Measurements from ENCODE around the gene COMMD1.
A peak's percentile ranks its signal among the peaks of the same experiment; 100 is the strongest.

The COMMD1 gene

DNA sequence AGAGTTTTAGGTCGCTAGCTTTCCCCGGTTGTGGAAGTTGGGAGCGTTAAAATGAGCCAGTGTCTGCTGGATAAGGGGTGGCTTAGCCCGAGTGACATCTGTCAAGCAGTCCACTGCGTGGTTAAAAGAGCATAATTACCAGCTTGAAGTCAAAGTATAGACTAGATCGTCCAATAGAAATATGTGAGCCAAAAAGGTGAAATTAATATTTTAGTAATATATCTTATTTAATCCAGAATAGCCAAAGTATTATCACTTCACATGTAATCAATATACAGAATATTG lies 654 bp downstream of the COMMD1 start:
- Histone ChIP-seq H3K4me3 (ENCODE audit: insufficient read depth, low read length, poor library complexity, severe bottlenecking) (peak overlapping the region; percentile 75), H2AFZ (ENCODE audit: low read depth, low read length, severe bottlenecking) (peak overlapping the region; percentile 97), H3F3A (ENCODE audit: insufficient read depth) (0 out of 2 replicates have a peak, but pooled peaks cover 3% of the 10 kb centered on the region), H4K20me1 (ENCODE audit: low read depth, low read length) (no peaks in the 10 kb centered on the region), H3K27ac (ENCODE audit: low read depth, low read length) (no peak overlapping the region), H3K27me3 (ENCODE audit: low read length) (no peaks in the 10 kb centered on the region), H3K79me2 (ENCODE audit: insufficient read depth, low read length) (0 out of 2 replicates have a peak, but pooled peaks cover 5% of the 10 kb centered on the region), H3K36me3 (ENCODE audit: low read length) (no peaks in the 10 kb centered on the region), H3K9me2 (replicated peaks; ENCODE audit: insufficient read depth, low read length) (no peaks in the 10 kb centered on the region), H3K9me3 (ENCODE audit: insufficient read depth, low read length) (no peaks in the 10 kb centered on the region), H3K4me2 (ENCODE audit: low read depth, low read length, poor library complexity, severe bottlenecking) (peak overlapping the region; percentile 77), H3K9ac (ENCODE audit: low read length) (peak overlapping the region; percentile 65)
- TF ChIP-seq EZH2phosphoT487 (conservative IDR thresholded peaks at IDR 0.05; ENCODE audit: low read length), result no peak
- TF ChIP-seq, protein P1, sequence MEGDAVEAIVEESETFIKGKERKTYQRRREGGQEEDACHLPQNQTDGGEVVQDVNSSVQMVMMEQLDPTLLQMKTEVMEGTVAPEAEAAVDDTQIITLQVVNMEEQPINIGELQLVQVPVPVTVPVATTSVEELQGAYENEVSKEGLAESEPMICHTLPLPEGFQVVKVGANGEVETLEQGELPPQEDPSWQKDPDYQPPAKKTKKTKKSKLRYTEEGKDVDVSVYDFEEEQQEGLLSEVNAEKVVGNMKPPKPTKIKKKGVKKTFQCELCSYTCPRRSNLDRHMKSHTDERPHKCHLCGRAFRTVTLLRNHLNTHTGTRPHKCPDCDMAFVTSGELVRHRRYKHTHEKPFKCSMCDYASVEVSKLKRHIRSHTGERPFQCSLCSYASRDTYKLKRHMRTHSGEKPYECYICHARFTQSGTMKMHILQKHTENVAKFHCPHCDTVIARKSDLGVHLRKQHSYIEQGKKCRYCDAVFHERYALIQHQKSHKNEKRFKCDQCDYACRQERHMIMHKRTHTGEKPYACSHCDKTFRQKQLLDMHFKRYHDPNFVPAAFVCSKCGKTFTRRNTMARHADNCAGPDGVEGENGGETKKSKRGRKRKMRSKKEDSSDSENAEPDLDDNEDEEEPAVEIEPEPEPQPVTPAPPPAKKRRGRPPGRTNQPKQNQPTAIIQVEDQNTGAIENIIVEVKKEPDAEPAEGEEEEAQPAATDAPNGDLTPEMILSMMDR (IDR thresholded peaks at IDR 0.05; ENCODE audit: insufficient read depth, low read length, poor library complexity, severe bottlenecking), result no peak

DNA sequence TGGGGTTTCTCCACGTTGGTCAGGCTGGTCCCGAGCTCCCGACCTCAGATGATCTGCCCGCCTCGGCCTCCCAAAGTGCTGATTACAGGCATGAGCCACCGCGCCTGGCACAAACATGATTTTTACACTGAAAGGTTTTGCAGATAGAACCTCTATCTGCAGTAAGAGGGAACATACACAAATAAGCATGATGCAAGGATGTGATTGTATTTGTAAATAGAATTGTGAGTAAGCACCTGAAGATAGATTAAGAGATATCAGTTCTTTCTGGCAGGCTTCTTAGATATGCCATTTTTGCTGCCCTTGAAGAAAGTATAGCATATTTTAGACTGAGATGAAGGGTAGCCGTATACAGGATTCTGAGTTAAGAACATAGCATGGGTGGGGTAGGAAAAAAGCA lies 3.6 kb downstream of the COMMD1 start:
- Histone ChIP-seq H2AFZ (ENCODE audit: low read depth, low read length, severe bottlenecking) (no peak overlapping the region), H3K27ac (ENCODE audit: low read depth, low read length) (no peak overlapping the region), H3K27me3 (ENCODE audit: low read length) (no peaks in the 10 kb centered on the region), H3K4me3 (ENCODE audit: insufficient read depth, low read length, poor library complexity, severe bottlenecking) (no peak overlapping the region), H3K9ac (ENCODE audit: low read length) (no peak overlapping the region), H3K9me3 (ENCODE audit: insufficient read depth, low read length) (no peaks in the 10 kb centered on the region), H3K9me2 (replicated peaks; ENCODE audit: insufficient read depth, low read length) (no peaks in the 10 kb centered on the region), H3K4me2 (ENCODE audit: low read depth, low read length, poor library complexity, severe bottlenecking) (no peak overlapping the region), H3K36me3 (ENCODE audit: low read length) (no peaks in the 10 kb centered on the region), H3F3A (ENCODE audit: insufficient read depth) (0 out of 2 replicates have a peak, but pooled peaks cover 3% of the 10 kb centered on the region), H4K20me1 (ENCODE audit: low read depth, low read length) (no peaks in the 10 kb centered on the region), H3K79me2 (ENCODE audit: insufficient read depth, low read length) (0 out of 2 replicates have a peak, but pooled peaks cover 5% of the 10 kb centered on the region)
- TF ChIP-seq EZH2phosphoT487 (conservative IDR thresholded peaks at IDR 0.05; ENCODE audit: low read length), result no peak
- TF ChIP-seq, protein P1 (IDR thresholded peaks at IDR 0.05; ENCODE audit: insufficient read depth, low read length, poor library complexity, severe bottlenecking), result no peak

DNA sequence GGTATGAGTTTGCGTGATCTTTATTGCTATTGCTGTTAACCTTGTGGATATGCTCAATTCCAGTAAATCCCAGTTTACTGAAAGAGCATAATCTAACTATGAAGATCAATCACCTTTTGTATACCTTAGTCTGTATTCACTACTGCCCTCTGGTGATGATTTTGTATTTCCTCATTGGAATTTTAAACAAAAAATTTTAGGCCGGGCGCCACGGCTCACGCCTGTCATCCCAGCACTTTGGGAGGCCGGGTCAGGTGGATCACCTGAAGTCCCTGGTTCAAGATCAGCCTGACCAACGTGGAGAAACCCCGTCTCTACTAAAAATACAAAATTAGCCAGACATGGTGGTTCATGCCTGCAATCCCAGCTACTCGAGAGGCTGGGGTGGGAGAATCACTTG lies 5.1 kb downstream of the COMMD1 start:
- Histone ChIP-seq H3K4me3 (ENCODE audit: insufficient read depth, low read length, poor library complexity, severe bottlenecking) (no peak overlapping the region), H2AFZ (ENCODE audit: low read depth, low read length, severe bottlenecking) (no peak overlapping the region), H3K79me2 (ENCODE audit: insufficient read depth, low read length) (0 out of 2 replicates have a peak, but pooled peaks cover 5% of the 10 kb centered on the region), H3K9me3 (ENCODE audit: insufficient read depth, low read length) (no peaks in the 10 kb centered on the region), H3K9me2 (replicated peaks; ENCODE audit: insufficient read depth, low read length) (no peaks in the 10 kb centered on the region), H3K27me3 (ENCODE audit: low read length) (no peaks in the 10 kb centered on the region), H3K27ac (ENCODE audit: low read depth, low read length) (no peak overlapping the region), H3K4me2 (ENCODE audit: low read depth, low read length, poor library complexity, severe bottlenecking) (no peak overlapping the region), H3F3A (ENCODE audit: insufficient read depth) (0 out of 2 replicates have a peak, but pooled peaks cover 3% of the 10 kb centered on the region), H3K9ac (ENCODE audit: low read length) (no peak overlapping the region), H4K20me1 (ENCODE audit: low read depth, low read length) (no peaks in the 10 kb centered on the region), H3K36me3 (ENCODE audit: low read length) (no peaks in the 10 kb centered on the region)
- no peak for TF ChIP-seq EZH2phosphoT487 (conservative IDR thresholded peaks at IDR 0.05; ENCODE audit: low read length)
- TF ChIP-seq, protein P1 (IDR thresholded peaks at IDR 0.05; ENCODE audit: insufficient read depth, low read length, poor library complexity, severe bottlenecking), result no peak

All from SU-DHL-6 (cell line).